Smooth muscle cell (in vitro differentiated cells): Measurements from ENCODE around the gene CHRDL1. TPM values are rescaled to one million over a fixed set of nuclear protein-coding genes. Genes with fewer than 3 reads are reported as not detected.

Experiments used
- DNase-seq: peaks from one replicate; lab custom pipeline; 2025; ENCODE audit not compliant: unreplicated experiment; lab: John Stamatoyannopoulos, UW
- H2AFZ ChIP-seq: fragments of 200-600 bp; sonication (generic); 2 replicates; pipeline ENCODE4 v1.6.0; 2016; ENCODE audit warnings: antibody characterized with exemption, low read depth, mild to moderate bottlenecking
- H3F3A ChIP-seq: fragments of 200-600 bp; sonication (generic); 2 replicates; pipeline ENCODE4 v1.6.0; 2017; ENCODE audit warnings: antibody characterized with exemption, low read depth
- H3K27ac ChIP-seq: fragments of 200-600 bp; sonication (generic); 2 replicates; pipeline ENCODE4 v1.5.1; 2016; ENCODE audit warnings: low read depth, mild to moderate bottlenecking
- H3K27me3 ChIP-seq: fragments of 200-600 bp; sonication (generic); 2 replicates; pipeline ENCODE4 v1.6.1; 2016; ENCODE audit warnings: low read depth, mild to moderate bottlenecking
- H3K36me3 ChIP-seq: fragments of 200-600 bp; sonication (generic); 2 replicates; pipeline ENCODE4 v1.5.1; 2016; ENCODE audit warnings: low read depth
- H3K4me1 ChIP-seq: fragments of 200-600 bp; sonication (generic); 2 replicates; pipeline ENCODE4 v1.5.1; 2016; ENCODE audit warnings: low read depth
- H3K4me2 ChIP-seq: fragments of 200-600 bp; sonication (generic); 2 replicates; pipeline ENCODE4 v1.6.0; 2016; ENCODE audit warnings: mild to moderate bottlenecking
- H3K4me3 ChIP-seq: fragments of 200-600 bp; sonication (generic); 2 replicates; pipeline ENCODE4 v1.5.1; 2016; ENCODE audit warnings: mild to moderate bottlenecking
- H3K79me2 ChIP-seq: fragments of 200-600 bp; sonication (generic); 2 replicates; pipeline ENCODE4 v1.6.0; 2016; ENCODE audit warnings: low read depth, mild to moderate bottlenecking
- H3K9ac ChIP-seq: fragments of 200-600 bp; sonication (generic); 2 replicates; pipeline ENCODE4 v1.6.0; 2016; ENCODE audit warnings: low read depth
- H3K9me3 ChIP-seq: fragments of 200-600 bp; sonication (generic); replicated peaks from 2 replicates; pipeline ENCODE4 v1.5.1; 2016; ENCODE audit warnings: low read depth
- H4K20me1 ChIP-seq: fragments of 200-600 bp; sonication (generic); 2 replicates; pipeline ENCODE4 v1.6.0; 2016; ENCODE audit warnings: low read depth
- WGBS: methylation state at CpG from one replicate; pipeline ENCODE4 v1.1.7; 2016; ENCODE audit warnings: low lambda C conversion rate; 5-methylcytosine and 5-hydroxymethylcytosine counted together
- polyA plus RNA-seq: library from polyadenylated mRNA; unstranded; fragments of >200 nt; fragmentation: Nextera tagmentation; extraction: Ambion mirVana; gene quantifications from 2 replicates; pipeline ENCODE4 v1.2.1, GENCODE V29; 2016
- total RNA-seq: library from RNA; depleted of rRNA; stranded (reverse); fragments of >200 nt; gene quantifications from 2 replicates; pipeline ENCODE4 v1.2.3, GENCODE V29; 2014
- TF ChIP-seq, protein P1 (sequence below): fragments of 200-600 bp; sonication (generic); IDR thresholded peaks from 2 replicates; pipeline ENCODE4 v1.5.1; 2017; ENCODE audit warnings: borderline replicate concordance, mild to moderate bottlenecking, antibody characterized with exemption; ENCODE audit not compliant: insufficient read depth, poor library complexity, severe bottlenecking

The CHRDL1 gene
- total and polyA plus RNA-seq, 2 experiments from 2014 or later = not detected

DNA sequence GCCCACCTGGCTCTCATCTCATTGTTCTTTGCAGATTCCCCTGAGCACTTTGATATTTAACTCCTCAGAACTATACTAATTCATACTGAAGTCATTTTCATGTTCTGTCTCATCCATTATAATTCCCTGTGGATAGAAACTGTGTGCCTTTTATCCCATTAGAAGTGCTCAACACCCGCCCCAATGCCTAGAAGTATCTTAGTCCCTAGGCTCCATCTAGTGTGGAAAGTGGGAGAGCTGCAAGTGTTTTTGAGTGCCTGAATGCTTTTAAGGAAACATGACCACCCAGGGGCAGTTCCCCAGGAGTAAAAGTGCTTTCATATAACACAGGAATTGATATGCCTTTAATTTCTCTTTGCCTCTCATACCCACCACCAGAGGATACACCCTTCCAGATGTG, 117.0 kb downstream of the CHRDL1 start:
- Histone ChIP-seq H3K36me3 (no peaks in the 10 kb centered on the region), H3K4me1 (peaks cover 5% of the 10 kb centered on the region), H3K9ac (no peak overlapping the region), H3K4me2 (no peak overlapping the region), H3F3A (no peaks in the 10 kb centered on the region), H3K27ac (no peak overlapping the region), H4K20me1 (no peaks in the 10 kb centered on the region), H2AFZ (no peak overlapping the region), H3K9me3 (no peaks in the 10 kb centered on the region), H3K79me2 (no peaks in the 10 kb centered on the region), H3K4me3 (no peak overlapping the region), H3K27me3 (no peaks in the 10 kb centered on the region)
- no peak for DNase-seq
- 84% methylated on average over 1 of the region's 1 CpG for WGBS
- TF ChIP-seq, protein P1, sequence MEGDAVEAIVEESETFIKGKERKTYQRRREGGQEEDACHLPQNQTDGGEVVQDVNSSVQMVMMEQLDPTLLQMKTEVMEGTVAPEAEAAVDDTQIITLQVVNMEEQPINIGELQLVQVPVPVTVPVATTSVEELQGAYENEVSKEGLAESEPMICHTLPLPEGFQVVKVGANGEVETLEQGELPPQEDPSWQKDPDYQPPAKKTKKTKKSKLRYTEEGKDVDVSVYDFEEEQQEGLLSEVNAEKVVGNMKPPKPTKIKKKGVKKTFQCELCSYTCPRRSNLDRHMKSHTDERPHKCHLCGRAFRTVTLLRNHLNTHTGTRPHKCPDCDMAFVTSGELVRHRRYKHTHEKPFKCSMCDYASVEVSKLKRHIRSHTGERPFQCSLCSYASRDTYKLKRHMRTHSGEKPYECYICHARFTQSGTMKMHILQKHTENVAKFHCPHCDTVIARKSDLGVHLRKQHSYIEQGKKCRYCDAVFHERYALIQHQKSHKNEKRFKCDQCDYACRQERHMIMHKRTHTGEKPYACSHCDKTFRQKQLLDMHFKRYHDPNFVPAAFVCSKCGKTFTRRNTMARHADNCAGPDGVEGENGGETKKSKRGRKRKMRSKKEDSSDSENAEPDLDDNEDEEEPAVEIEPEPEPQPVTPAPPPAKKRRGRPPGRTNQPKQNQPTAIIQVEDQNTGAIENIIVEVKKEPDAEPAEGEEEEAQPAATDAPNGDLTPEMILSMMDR = no peak

DNA sequence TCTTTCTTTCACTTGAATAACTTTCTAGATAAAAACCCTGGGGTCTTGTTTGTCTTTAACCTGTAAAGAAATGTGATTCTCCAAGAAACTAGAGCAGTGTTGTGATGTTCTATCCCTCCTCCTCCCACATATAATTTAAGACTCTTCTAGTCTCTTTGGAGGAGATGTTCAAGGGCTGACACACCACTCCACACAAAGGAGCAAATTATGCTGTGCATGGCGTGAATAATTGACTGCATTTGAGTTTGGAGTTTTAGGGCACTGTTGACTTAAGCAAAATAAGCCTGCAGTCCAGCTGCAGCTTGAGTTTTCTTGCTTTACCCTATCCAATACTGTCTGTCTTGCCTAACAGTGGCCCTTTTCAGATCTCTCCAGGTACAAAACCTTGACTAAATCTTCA, 119.7 kb downstream of the CHRDL1 start:
- Histone ChIP-seq H3K4me1 (peaks cover 5% of the 10 kb centered on the region), H2AFZ (no peak overlapping the region), H3K4me2 (no peak overlapping the region), H3K9ac (no peak overlapping the region), H3K27me3 (no peaks in the 10 kb centered on the region), H3K27ac (no peak overlapping the region), H3F3A (no peaks in the 10 kb centered on the region), H3K36me3 (no peaks in the 10 kb centered on the region), H3K9me3 (no peaks in the 10 kb centered on the region), H3K79me2 (no peaks in the 10 kb centered on the region), H3K4me3 (no peak overlapping the region), H4K20me1 (no peaks in the 10 kb centered on the region)
- TF ChIP-seq, protein P1 = no peak
- 39% methylated on average over 1 of the region's 1 CpG for WGBS
- no peak for DNase-seq

DNA sequence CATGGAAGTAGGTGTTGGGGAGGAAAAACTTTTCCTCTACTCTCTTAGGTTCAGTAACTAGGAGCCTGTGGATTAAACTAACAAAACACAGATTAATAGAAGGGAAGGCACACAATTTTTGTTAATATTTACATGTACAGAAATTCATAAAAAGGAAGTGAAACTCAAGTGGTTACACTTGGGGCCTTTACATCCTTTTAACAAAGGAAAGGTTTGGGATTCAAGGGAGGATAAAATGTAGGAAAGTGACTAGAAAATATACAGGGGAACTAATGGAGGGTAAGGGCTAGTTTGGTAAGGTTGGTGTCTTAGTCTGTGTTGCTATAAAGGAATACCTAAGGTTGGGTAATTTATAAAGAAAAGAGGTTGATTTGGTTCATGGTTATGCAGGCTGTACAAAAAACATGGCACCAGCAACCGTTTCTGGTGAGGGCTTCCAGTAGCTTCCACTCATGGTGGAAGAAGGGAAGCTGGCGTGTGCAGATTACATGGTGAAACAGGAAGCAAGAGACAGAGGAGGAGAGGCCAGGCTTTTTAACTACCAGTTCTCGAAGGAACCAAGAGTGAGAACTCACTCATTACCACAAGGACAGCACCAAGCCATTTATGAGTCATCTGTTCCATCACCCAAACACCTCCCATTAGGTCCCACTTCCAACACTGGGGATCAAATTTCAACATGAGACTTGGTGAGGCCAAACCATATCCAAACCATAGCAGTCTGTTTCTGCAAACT, 124.4 kb downstream of the CHRDL1 start:
- Histone ChIP-seq H3K4me3 (no peak overlapping the region), H3K27me3 (no peaks in the 10 kb centered on the region), H2AFZ (no peak overlapping the region), H3K36me3 (no peaks in the 10 kb centered on the region), H3K9me3 (no peaks in the 10 kb centered on the region), H4K20me1 (no peaks in the 10 kb centered on the region), H3K4me1 (peaks cover 5% of the 10 kb centered on the region), H3K4me2 (no peak overlapping the region), H3K9ac (no peak overlapping the region), H3K27ac (no peak overlapping the region), H3K79me2 (no peaks in the 10 kb centered on the region), H3F3A (no peaks in the 10 kb centered on the region)
- TF ChIP-seq, protein P1 = no peak
- 53% methylated on average over 3 of the region's 3 CpGs for WGBS
- no peak for DNase-seq

DNA sequence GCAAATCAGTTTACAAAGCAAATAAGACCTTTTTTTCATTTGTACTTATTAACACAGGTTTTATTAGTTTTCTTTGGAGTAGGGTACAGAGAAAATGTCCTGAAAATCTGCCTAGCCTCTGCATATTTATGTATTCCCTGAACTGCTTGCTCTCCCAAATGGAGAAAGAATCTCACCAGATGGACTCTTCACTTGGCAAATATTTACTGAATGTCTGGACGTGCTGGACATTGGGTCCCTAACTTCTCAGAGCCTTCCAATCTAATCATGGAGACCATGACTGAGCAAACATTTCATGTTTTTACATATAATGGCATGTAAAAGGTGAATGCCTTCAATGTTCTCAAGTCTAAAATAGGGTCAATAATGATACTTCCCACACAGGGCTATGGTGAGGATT, 126.0 kb downstream of the CHRDL1 start:
- no peak for DNase-seq
- no peak overlapping the region for H3K4me3 ChIP-seq
- no peak overlapping the region for H3K4me2 ChIP-seq
- no peaks in the 10 kb centered on the region for H4K20me1 ChIP-seq
- TF ChIP-seq, protein P1 = no peak
- no peaks in the 10 kb centered on the region for H3F3A ChIP-seq
- H3K27ac ChIP-seq = no peak overlapping the region
- H2AFZ ChIP-seq = no peak overlapping the region
- no peak overlapping the region for H3K9ac ChIP-seq
- H3K27me3 ChIP-seq = no peaks in the 10 kb centered on the region
- H3K4me1 ChIP-seq = no peaks in the 10 kb centered on the region
- H3K79me2 ChIP-seq = no peaks in the 10 kb centered on the region
- 56% methylated on average over 1 of the region's 1 CpG for WGBS
- no peaks in the 10 kb centered on the region for H3K36me3 ChIP-seq
- H3K9me3 ChIP-seq = no peaks in the 10 kb centered on the region
